Measurements from ENCODE around the gene GOLGA8T.
"Not testable (repeated sequence)": the region's sequence is repeated elsewhere in the genome, so short reads cannot be mapped to it uniquely, and the experiment has no call there.

- TF ChIP-seq ELF4 (CRISPR knock-in tag; IDR thresholded peaks at IDR 0.05; ENCODE audit: low read depth); CTCF (IDR thresholded peaks at IDR 0.05); RELA (CRISPR knock-in tag; IDR thresholded peaks at IDR 0.05; ENCODE audit: borderline replicate concordance); PRDM15 (CRISPR knock-in tag; IDR thresholded peaks at IDR 0.05); FOXP1 (CRISPR knock-in tag; IDR thresholded peaks at IDR 0.05; ENCODE audit: borderline replicate concordance); ZNF138 (CRISPR knock-in tag; conservative IDR thresholded peaks at IDR 0.05); GABPB1 (CRISPR knock-in tag; IDR thresholded peaks at IDR 0.05); E2F1 (CRISPR knock-in tag; IDR thresholded peaks at IDR 0.05); NR2C2 (CRISPR knock-in tag; IDR thresholded peaks at IDR 0.05); NFE2L1 (CRISPR knock-in tag; IDR thresholded peaks at IDR 0.05): not testable (repeated sequence)
These were observed 29.4 kb downstream of the GOLGA8T start for GRCh38 chr15:30164257-30164656.

Data from WTC11 (cell line).